HFF-Myc (cell line): ENCODE measurements around the gene SLC17A4.

Experiments used
- DNase-seq: peaks from one replicate; pipeline ENCODE4 v3.0.0-alpha.2; 2011; ENCODE audit warnings: low read depth; ENCODE audit errors: extremely low read depth
- H3K4me3 ChIP-seq: replicated peaks from 2 replicates; pipeline ENCODE4 v1.5.1; 2011; ENCODE audit warnings: low read depth, mild to moderate bottlenecking, control low read depth, low read length
- CTCF ChIP-seq: IDR thresholded peaks from 2 replicates; pipeline ENCODE4 v1.5.1; 2012; ENCODE audit warnings: mild to moderate bottlenecking, low read depth, low read length, control low read depth; ENCODE audit errors: missing control alignments

Gene SLC17A4

GRCh38 chr6:25749837-25750236 lies 4.7 kb upstream of the SLC17A4 start:
- no peak for DNase-seq
- no peak overlapping the region for H3K4me3 ChIP-seq
- no peak for TF ChIP-seq CTCF

GRCh38 chr6:25750906-25751305 lies 3.6 kb upstream of the SLC17A4 start:
- H3K4me3 ChIP-seq: no peak overlapping the region
- no peak for DNase-seq
- TF ChIP-seq CTCF: no peak

GRCh38 chr6:25753079-25753478 lies 1.5 kb upstream of the SLC17A4 start:
- no peak for DNase-seq
- no peak for TF ChIP-seq CTCF
- H3K4me3 ChIP-seq: no peak overlapping the region

- DNase-seq: no peak
- TF ChIP-seq CTCF: no peak
Observed at GRCh38 chr6:25755483-25755882, 941 bp downstream of the SLC17A4 start.

GRCh38 chr6:25756382-25757363 lies 2.1 kb downstream of the SLC17A4 start:
- TF ChIP-seq CTCF: no peak
- no peak overlapping the region for H3K4me3 ChIP-seq
- DNase-seq: no peak

More at GRCh38 chr6:25755483-25755882, 941 bp downstream of the SLC17A4 start:
- H3K4me3 ChIP-seq: no peak overlapping the region

GRCh38 chr6:25757936-25758642 lies 3.5 kb downstream of the SLC17A4 start:
- no peak for DNase-seq
- no peak for TF ChIP-seq CTCF
- H3K4me3 ChIP-seq: no peak overlapping the region
